ENCODE measurements around the gene B3GAT1.

The B3GAT1 gene

GRCh38 chr11:134409552-134410429 is 2.3 kb downstream of the B3GAT1 start:
- DNase-seq (ENCODE audit: low read depth in 3 of 3): no peak

- no peak for DNase-seq (ENCODE audit: low read depth in 3 of 3)
Observed at GRCh38 chr11:134407923-134408322, 4.1 kb downstream of the B3GAT1 start.

DNA sequence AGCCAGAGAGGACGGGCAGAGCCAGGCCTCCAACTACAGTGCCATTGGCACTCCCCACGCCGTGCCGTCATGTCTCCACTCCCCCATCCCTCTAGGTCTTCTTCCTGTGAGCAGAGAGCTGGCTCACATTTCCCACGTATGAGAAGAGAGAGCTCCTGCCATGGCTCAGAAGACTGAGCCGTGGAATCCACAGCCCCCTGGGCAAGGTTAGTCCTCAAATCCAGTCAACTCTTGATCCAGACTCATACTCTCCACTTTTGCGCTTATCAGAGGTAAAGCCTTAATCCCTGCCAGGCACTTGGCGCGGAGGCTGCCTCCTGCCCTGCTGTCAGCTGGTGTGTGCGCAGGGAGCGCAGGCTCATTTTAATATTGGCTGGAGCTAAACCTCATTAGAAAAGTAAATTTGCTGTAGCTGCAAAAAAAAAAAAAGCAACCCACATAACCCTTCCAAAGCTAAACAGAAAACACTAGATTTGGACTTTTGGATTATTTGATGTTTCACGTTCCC is 4.7 kb downstream of the B3GAT1 start:
- no peak for DNase-seq (ENCODE audit: low read depth in 3 of 3)

DNA sequence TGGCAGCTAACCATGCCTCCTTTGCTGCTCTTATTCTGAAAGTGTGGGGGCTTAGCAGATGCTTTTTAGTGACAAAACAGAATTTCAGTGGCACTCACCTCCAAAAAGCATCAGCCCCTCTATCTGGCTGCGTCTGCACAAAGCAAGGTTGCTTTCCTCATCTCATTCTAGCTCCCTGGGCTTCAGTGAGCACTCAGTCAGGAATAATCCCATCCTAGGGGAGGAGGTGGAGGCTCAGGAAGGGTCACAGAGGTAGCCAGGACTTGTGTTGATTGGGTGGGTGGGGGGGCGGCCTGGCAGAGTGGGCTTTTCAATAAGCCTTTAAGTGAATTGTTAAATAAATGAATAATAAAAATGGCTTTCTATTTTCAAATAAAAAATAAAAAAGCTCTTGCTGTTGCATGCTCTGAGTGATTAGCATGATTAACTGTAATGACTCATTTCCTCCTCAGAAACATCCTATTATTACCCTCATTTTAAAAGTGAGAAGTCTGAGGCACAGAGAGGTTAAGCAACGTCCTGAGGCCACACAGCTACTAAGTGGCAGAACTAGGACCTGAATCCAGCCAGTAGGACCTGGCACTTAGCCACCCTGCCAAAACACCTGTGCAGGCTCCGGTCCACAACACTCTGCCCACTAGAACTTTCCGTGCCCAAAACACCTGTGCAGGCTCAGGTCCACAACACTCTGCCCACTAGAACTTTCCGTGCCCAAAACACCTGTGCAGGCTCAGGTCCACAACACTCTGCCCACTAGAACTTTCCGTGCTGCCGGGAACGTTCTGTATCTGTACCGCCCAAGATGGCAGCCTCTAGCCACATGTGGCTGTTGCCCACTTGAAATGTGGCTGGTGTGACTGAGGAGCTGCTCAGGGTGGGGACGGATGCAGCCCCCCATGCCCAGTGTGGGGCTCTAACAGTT is 5.5 kb downstream of the B3GAT1 start:
- DNase-seq (ENCODE audit: low read depth in 3 of 3): no peak

GRCh38 chr11:134405841-134406240 is 6.2 kb downstream of the B3GAT1 start:
- no peak for DNase-seq (ENCODE audit: low read depth in 3 of 3)

- no peak for DNase-seq (ENCODE audit: low read depth in 3 of 3)
Observed at GRCh38 chr11:134405436-134405835, 6.6 kb downstream of the B3GAT1 start.

- DNase-seq (ENCODE audit: low read depth in 3 of 3): no peak
Observed at GRCh38 chr11:134404575-134405341, 7.3 kb downstream of the B3GAT1 start.

DNA sequence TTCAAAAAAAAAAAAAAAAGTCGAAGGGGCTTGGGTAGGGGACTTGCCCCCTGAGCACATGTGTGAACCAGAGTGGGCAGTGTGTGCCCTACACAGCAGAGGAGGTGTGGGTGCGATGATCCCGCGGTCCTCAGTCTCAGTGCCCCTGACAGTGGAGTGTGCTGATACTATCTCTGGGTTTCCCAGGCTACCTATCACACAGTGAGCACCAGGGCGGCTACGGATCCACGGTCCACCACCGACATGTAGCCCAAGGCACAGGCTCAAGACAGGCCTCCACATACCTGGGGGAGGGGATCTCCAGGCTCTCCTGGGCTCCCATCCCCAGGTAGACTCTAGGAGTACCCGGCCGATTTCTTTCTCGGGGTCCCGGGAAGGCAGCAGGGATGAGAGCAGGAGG is 9.1 kb downstream of the B3GAT1 start:
- no peak for DNase-seq (ENCODE audit: low read depth in 3 of 3)

- DNase-seq (ENCODE audit: low read depth in 3 of 3): no peak
Observed at GRCh38 chr11:134401825-134402809, 9.9 kb downstream of the B3GAT1 start.

DNA sequence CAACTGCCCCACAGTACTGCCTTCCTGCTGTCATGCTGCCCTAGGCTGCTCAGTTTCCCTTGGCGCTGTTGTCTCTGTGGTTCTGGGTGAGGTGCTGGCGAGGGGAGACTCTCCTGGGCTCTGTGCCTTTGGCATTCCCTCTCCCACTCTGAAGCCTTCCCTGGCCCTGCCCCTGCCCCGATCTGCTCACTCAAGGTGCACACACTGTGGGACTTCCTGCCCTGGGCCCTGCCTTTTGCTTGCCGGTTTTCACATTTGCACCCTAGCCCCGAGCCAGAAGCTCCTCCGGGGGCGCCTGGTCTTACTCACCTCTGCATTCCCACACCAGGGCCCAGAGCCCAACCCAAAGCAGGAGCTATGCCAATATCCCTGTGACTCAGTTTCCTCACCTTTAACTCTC is 12.0 kb downstream of the B3GAT1 start:
- no peak for DNase-seq (ENCODE audit: low read depth in 3 of 3)

GRCh38 chr11:134399293-134399654 is 12.8 kb downstream of the B3GAT1 start:
- DNase-seq (ENCODE audit: low read depth in 3 of 3): no peak

DNA sequence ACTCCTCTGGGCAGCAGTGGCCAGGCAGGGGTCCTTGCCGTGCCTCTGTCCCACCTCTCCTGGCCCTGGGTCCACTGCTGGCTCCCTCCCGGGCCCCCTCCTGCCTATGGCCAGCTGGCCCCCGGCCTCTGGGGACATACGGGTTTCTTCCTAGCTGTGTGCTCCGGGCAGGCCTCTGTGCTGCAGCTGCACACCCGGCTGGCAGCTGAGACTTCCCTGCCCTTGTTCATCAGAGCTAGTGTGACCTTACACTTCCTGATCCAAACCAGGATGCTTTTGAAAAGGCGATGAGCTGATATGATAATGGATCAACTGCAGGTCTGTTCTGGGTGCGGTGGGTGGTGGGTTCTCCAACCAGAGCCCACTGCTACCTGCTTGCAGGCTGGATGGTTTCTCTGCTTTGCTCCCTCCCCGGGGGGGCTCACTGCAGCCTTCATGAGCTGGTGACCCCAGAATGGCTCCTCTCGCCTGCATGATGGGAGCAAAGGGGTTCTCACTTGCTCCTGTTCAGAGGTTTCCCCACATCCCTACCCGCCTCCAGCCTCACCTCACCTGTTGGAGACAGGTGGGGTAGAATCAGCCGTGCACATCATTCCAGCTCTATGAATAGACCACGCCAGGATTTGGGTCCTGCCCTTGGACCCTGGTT is 13.3 kb downstream of the B3GAT1 start:
- no peak for DNase-seq (ENCODE audit: low read depth in 3 of 3)

- DNase-seq (ENCODE audit: low read depth in 3 of 3): no peak
Observed at GRCh38 chr11:134398079-134398444, 14.0 kb downstream of the B3GAT1 start.

DNA sequence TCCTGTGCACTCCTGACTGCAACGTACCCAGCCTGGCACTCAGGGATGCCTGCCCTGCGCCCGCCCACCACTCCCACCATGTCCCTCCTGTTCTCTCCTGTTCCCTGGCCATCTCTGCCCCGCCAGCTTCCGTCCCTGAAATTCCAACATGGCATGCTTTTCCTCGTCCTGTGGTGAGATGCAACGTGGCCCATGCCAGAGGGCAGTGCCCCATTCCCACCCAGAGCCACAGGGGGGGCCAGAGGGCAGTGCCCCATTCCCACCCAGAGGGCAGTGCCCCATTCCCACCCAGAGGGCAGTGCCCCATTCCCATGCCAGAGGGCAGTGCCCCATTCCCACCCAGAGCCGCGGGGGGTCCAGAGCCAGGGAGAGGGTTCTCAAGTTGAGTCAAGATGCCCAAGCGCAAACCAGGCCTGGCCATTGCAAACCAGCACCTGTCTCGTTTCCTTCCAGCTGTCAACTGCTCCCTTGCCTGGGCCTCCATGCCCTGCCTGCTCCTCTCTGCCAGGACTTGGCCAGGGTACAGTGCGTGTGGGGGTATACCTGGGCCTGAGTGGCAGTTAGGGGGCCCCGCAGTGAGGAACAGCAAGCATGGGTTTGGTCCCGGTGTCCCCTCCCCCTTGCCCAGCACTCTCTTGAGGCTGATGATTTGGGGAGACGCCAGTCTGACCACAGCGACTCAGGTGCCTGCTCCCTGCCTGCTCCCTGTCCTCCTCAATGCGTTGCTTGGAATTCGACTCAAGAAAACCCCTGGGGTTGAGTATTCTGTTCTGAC is 14.6 kb downstream of the B3GAT1 start:
- no peak for DNase-seq (ENCODE audit: low read depth in 3 of 3)

- no peak for DNase-seq (ENCODE audit: low read depth in 3 of 3)
Observed at GRCh38 chr11:134395002-134395401, 17.0 kb downstream of the B3GAT1 start.

GRCh38 chr11:134394311-134394710 is 17.7 kb downstream of the B3GAT1 start:
- DNase-seq (ENCODE audit: low read depth in 3 of 3): no peak

DNA sequence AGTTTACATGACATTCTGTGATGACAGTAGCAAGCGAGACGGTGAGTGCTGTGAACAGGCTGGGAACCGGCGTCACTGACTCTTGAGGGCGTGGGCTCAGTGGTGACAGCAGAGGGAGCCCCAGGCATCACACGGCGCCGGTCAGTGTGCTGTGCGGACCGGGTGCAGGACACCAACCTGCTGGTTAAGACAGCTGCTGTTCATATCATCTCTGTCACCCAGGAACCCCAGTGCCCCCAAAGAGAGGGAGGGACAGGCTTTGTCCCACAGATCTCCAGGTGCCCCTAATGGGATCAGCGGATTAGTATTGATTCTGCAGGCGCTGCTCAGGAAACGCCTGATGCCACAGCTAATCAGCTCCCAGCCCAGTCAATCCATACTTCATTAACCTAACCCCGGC is 18.4 kb downstream of the B3GAT1 start:
- no peak for DNase-seq (ENCODE audit: low read depth in 3 of 3)

- DNase-seq (ENCODE audit: low read depth in 3 of 3): no peak
Observed at GRCh38 chr11:134392953-134393615, 19.0 kb downstream of the B3GAT1 start.

GRCh38 chr11:134391656-134392055 is 20.4 kb downstream of the B3GAT1 start:
- DNase-seq (ENCODE audit: low read depth in 3 of 3): no peak
